NCI-H510A (cell line): Measurements from ENCODE around the gene DKKL1.
"Not testable (repeated sequence)": the region's sequence is repeated elsewhere in the genome, so short reads cannot be mapped to it uniquely, and the experiment has no call there.

ENCODE experiments used
- DNase-seq: peaks from one replicate; lab custom pipeline; 2025; lab: John Stamatoyannopoulos, UW

The DKKL1 gene

GRCh38 chr19:49363268-49364082, at the start of gene DKKL1:
TSS of gene DKKL1 (plus strand) at chr19:49363877. CDS start at chr19:49363999, 122 bp downstream.
- no peak for DNase-seq

- no peak for DNase-seq
These were observed 48.6 kb upstream of the DKKL1 start for GRCh38 chr19:49315111-49315510.

GRCh38 chr19:49316284-49316683, 47.4 kb upstream of the DKKL1 start:
- no peak for DNase-seq

- no peak for DNase-seq
These were observed 45.4 kb upstream of the DKKL1 start for GRCh38 chr19:49318296-49318695.

GRCh38 chr19:49324801-49325576, 38.7 kb upstream of the DKKL1 start, which contains the start of gene SLC6A16:
TSS of gene SLC6A16 (minus strand) at chr19:49325191. CDS start at chr19:49311347, 13,844 bp downstream.
- no peak for DNase-seq

GRCh38 chr19:49325756-49326155, 37.9 kb upstream of the DKKL1 start:
- not testable (repeated sequence) for DNase-seq

GRCh38 chr19:49326165-49326704, 37.4 kb upstream of the DKKL1 start:
- no peak for DNase-seq

- no peak for DNase-seq
These were observed 35.7 kb upstream of the DKKL1 start for GRCh38 chr19:49327878-49328544.

- DNase-seq: no peak
These were observed 34.9 kb upstream of the DKKL1 start for GRCh38 chr19:49328741-49329140.

GRCh38 chr19:49331187-49331586, 32.5 kb upstream of the DKKL1 start:
- not testable (repeated sequence) for DNase-seq

- no peak for DNase-seq
These were observed 32.0 kb upstream of the DKKL1 start for GRCh38 chr19:49331616-49332055.

- not testable (repeated sequence) for DNase-seq
These were observed 30.8 kb upstream of the DKKL1 start for GRCh38 chr19:49332691-49333417.

- no peak for DNase-seq
These were observed 30.3 kb upstream of the DKKL1 start for GRCh38 chr19:49333418-49333805.

GRCh38 chr19:49333811-49334288, 29.8 kb upstream of the DKKL1 start:
- DNase-seq: no peak

GRCh38 chr19:49335071-49335783, 28.4 kb upstream of the DKKL1 start, which contains the start of gene CD37:
TSS of gene CD37 (plus strand) at chr19:49335406. CDS start at chr19:49335541, 135 bp downstream.
- DNase-seq: no peak

- no peak for DNase-seq
These were observed 27.7 kb upstream of the DKKL1 start for GRCh38 chr19:49335784-49336481.

GRCh38 chr19:49336482-49337266, 27.0 kb upstream of the DKKL1 start:
- no peak for DNase-seq

- no peak for DNase-seq
These were observed 26.2 kb upstream of the DKKL1 start for GRCh38 chr19:49337267-49338022.
